ENCODE results near the gene DDX43. TPM values are rescaled to one million over a fixed set of nuclear protein-coding genes. Genes with fewer than 3 reads are reported as not detected.

The DDX43 gene
- total RNA-seq, 2 experiments from 2014 or later, result 0.16 to 0.31 TPM

- H3K4me3 Mint-ChIP-seq, result no peak overlapping the region
- POLR2A ChIA-PET, result interaction anchor here (0.7 to 1.0 kb wide), 3 partner anchors 12 to 121 kb away, joined by 3 read pairs; no protein-coding TSS in a partner anchor
- no peaks in the 10 kb centered on the region for H3K36me3 Mint-ChIP-seq (ENCODE audit: low read depth)
- H3K27ac Mint-ChIP-seq, result no peak overlapping the region
- CTCF ChIA-PET, result no interaction called here
- no peak for TF ChIP-seq CTCF (IDR thresholded peaks at IDR 0.05)
- intact Hi-C loops (cut with micrococcal nuclease), result no loop called here
- ATAC-seq, result no peak
- H3K9me3 Mint-ChIP-seq, result no peaks in the 10 kb centered on the region
- peaks cover 14% of the 10 kb centered on the region for H3K4me1 Mint-ChIP-seq (ENCODE audit: low read depth)
- DNase-seq, result no peak
- H3K27me3 Mint-ChIP-seq, result peaks cover 4% of the 10 kb centered on the region
Measured at GRCh38 chr6:73393278-73393677, 1.4 kb upstream of the DDX43 start.

DNA sequence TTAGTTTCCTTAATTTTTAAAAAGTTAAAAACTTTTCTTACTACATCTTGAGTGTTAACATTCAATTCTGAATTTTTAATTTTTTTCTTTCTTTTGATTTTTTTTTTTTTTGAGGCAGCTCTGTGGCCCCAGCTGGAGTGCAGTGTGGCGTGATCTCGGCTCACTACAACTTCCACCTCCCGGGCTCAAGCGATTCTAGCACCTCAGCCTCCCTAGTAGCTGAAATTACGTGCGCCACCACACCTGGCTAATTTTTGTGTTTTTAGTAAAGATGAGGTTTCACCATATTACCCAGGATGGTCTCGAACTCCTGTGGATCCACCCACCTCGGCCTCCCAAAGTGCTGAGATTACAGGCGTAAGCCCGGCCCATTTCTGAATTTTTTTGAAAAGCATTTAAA, 1.2 kb downstream of the DDX43 start:
- Mint-ChIP-seq H3K9me3 (no peaks in the 10 kb centered on the region), H3K36me3 (ENCODE audit: low read depth) (no peaks in the 10 kb centered on the region), H3K4me1 (ENCODE audit: low read depth) (peaks cover 9% of the 10 kb centered on the region), H3K27me3 (peaks cover 4% of the 10 kb centered on the region), H3K4me3 (no peak overlapping the region), H3K27ac (no peak overlapping the region)
- POLR2A ChIA-PET, result interaction anchor here (0.7 kb wide), 1 partner anchor 13 kb away, joined by 3 read pairs; no protein-coding TSS in a partner anchor
- ATAC-seq, result no peak
- no peak for DNase-seq
- intact Hi-C loops (cut with micrococcal nuclease), result no loop called here
- CTCF ChIA-PET, result no interaction called here
- no peak for TF ChIP-seq CTCF (IDR thresholded peaks at IDR 0.05)

DNA sequence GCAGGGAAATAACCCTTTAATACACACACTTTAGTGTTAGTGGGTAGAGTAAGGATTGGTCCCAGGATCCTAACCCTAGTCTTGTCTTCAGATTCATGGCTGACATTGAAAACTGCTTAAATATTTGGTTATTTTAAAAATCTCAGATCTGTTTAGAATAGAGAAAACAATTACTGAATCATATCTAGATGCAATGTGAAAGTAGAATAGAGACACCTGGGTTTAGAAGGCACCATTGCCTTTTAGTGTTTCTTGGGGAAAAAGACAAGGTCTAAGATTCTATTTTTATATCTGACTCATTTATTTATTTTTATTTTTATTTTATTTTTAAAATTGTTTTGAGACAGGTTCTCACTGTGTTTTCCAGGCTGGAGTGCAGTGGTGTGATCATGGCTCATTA, 6.0 kb downstream of the DDX43 start:
- no peaks in the 10 kb centered on the region for H3K9me3 Mint-ChIP-seq
- CTCF ChIA-PET, result no interaction called here
- no peak for TF ChIP-seq CTCF (IDR thresholded peaks at IDR 0.05)
- no peak for DNase-seq
- no peaks in the 10 kb centered on the region for H3K4me1 Mint-ChIP-seq (ENCODE audit: low read depth)
- intact Hi-C loops (cut with micrococcal nuclease), result no loop called here
- no peak overlapping the region for H3K4me3 Mint-ChIP-seq
- no peaks in the 10 kb centered on the region for H3K36me3 Mint-ChIP-seq (ENCODE audit: low read depth)
- ATAC-seq, result no peak
- H3K27ac Mint-ChIP-seq, result no peak overlapping the region
- no peaks in the 10 kb centered on the region for H3K27me3 Mint-ChIP-seq
- POLR2A ChIA-PET, result no interaction called here

- no peak for DNase-seq
- Mint-ChIP-seq H3K4me3 (no peak overlapping the region), H3K4me1 (ENCODE audit: low read depth) (no peaks in the 10 kb centered on the region), H3K36me3 (ENCODE audit: low read depth) (peaks cover 3% of the 10 kb centered on the region), H3K27ac (no peak overlapping the region), H3K9me3 (no peaks in the 10 kb centered on the region), H3K27me3 (no peaks in the 10 kb centered on the region)
- ChIA-PET CTCF (no interaction called here), POLR2A (interaction anchor here (1.1 kb wide), 1 partner anchor 14 kb away, joined by 3 read pairs; no protein-coding TSS in a partner anchor)
- no peak for ATAC-seq
- no peak for TF ChIP-seq CTCF (IDR thresholded peaks at IDR 0.05)
- intact Hi-C loops (cut with micrococcal nuclease), result no loop called here
Measured at GRCh38 chr6:73409395-73409794, 14.8 kb downstream of the DDX43 start.

DNA sequence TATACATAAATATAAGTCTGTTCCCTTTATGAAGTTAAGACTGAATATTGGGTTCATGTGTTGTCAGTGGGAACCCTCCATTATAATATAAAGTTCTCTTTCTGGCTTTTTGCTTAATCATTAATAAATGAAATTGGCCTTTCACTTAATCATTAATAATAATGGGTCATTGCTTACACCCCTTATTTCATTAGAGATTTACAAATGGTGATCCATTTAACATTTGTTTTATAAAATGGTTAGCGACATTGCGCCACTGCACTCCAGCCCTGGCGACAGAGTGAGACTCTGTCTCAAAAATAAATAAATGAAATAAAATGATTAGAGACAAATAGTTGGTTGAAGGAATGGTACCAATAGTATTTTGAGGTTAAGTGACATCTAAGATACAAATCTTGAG, 18.5 kb downstream of the DDX43 start:
- H3K27me3 Mint-ChIP-seq, result no peaks in the 10 kb centered on the region
- no peak for ATAC-seq
- no peaks in the 10 kb centered on the region for H3K9me3 Mint-ChIP-seq
- no peak for TF ChIP-seq CTCF (IDR thresholded peaks at IDR 0.05)
- POLR2A ChIA-PET, result no interaction called here
- CTCF ChIA-PET, result no interaction called here
- no peak overlapping the region for H3K4me3 Mint-ChIP-seq
- peaks cover 7% of the 10 kb centered on the region for H3K36me3 Mint-ChIP-seq (ENCODE audit: low read depth)
- no peak for DNase-seq
- intact Hi-C loops (cut with micrococcal nuclease), result no loop called here
- no peak overlapping the region for H3K27ac Mint-ChIP-seq
- H3K4me1 Mint-ChIP-seq (ENCODE audit: low read depth), result peaks cover 3% of the 10 kb centered on the region
